WTC11 (cell line): ENCODE measurements around the gene SNX5.

Experiments used
- ATF2 ChIP-seq: sonication (generic); formaldehyde crosslinking; IDR thresholded peaks from 2 replicates; pipeline ENCODE4 v1.8.1; 2022; ENCODE audit warnings: low read depth, missing genetic modification reagents, borderline replicate concordance
- CREM ChIP-seq: sonication (generic); formaldehyde crosslinking; IDR thresholded peaks from 2 replicates; pipeline ENCODE4 v1.8.1; 2022; ENCODE audit warnings: mild to moderate bottlenecking, missing genetic modification reagents, moderate library complexity
- CTCF ChIP-seq: fragments of 200-600 bp; IDR thresholded peaks from 2 replicates; pipeline ENCODE4 v1.8.0; 2022; ENCODE audit warnings: antibody characterized with exemption
- NFYB ChIP-seq: sonication (generic); formaldehyde crosslinking; conservative IDR thresholded peaks from 2 replicates; pipeline ENCODE4 v1.8.0; 2022; ENCODE audit warnings: low read depth, missing genetic modification reagents
- NR2C2 ChIP-seq: sonication (generic); formaldehyde crosslinking; IDR thresholded peaks from 2 replicates; pipeline ENCODE4 v1.8.0; 2022; ENCODE audit warnings: mild to moderate bottlenecking, missing genetic modification reagents
- NR3C1 ChIP-seq: sonication (generic); formaldehyde crosslinking; conservative IDR thresholded peaks from 2 replicates; pipeline ENCODE4 v1.8.1; 2023; ENCODE audit warnings: low read depth, mild to moderate bottlenecking, missing genetic modification reagents
- USF1 ChIP-seq: sonication (generic); formaldehyde crosslinking; IDR thresholded peaks from 2 replicates; pipeline ENCODE4 v1.8.0; 2022; ENCODE audit warnings: mild to moderate bottlenecking, missing genetic modification reagents
- ZBTB21 ChIP-seq: sonication (generic); formaldehyde crosslinking; IDR thresholded peaks from 2 replicates; pipeline ENCODE4 v1.8.1; 2023; ENCODE audit warnings: mild to moderate bottlenecking, missing genetic modification reagents, borderline replicate concordance
- ZNF121 ChIP-seq: sonication (generic); formaldehyde crosslinking; IDR thresholded peaks from 2 replicates; pipeline ENCODE4 v1.8.0; 2023; ENCODE audit warnings: missing genetic modification reagents
- ZNF263 ChIP-seq: sonication (generic); formaldehyde crosslinking; IDR thresholded peaks from 2 replicates; pipeline ENCODE4 v1.8.1; 2022; ENCODE audit warnings: low read depth, mild to moderate bottlenecking, moderate library complexity, missing genetic modification reagents

GRCh38 chr20:17998446-17998845 is 29.9 kb upstream of the SNX5 start:
- no peak for TF ChIP-seq CTCF
- TF ChIP-seq ZNF263 (CRISPR knock-in tag): no peak
- no peak for TF ChIP-seq ZBTB21 (CRISPR knock-in tag)
- no peak for TF ChIP-seq CREM (CRISPR knock-in tag)
- TF ChIP-seq ATF2 (CRISPR knock-in tag): no peak
- no peak for TF ChIP-seq NR2C2 (CRISPR knock-in tag)
- no peak for TF ChIP-seq NFYB (CRISPR knock-in tag)
- TF ChIP-seq NR3C1 (CRISPR knock-in tag): no peak
- TF ChIP-seq USF1 (CRISPR knock-in tag): no peak
- TF ChIP-seq ZNF121 (CRISPR knock-in tag): no peak
